Mucosa of rectum (tissue), 2 donors: ENCODE measurements around the gene C17orf67.

ENCODE experiments used
- H3K27ac ChIP-seq, 2 donors: one replicate each; pipeline ENCODE4 v1.7.0; 2013; ENCODE audit warnings: inconsistent platforms in 2 of 2, low read depth in 2 of 2, low read length in 2 of 2
- H3K27me3 ChIP-seq, 2 donors: one replicate each; pipeline ENCODE4 v1.7.0; 2013; ENCODE audit warnings: low read length in 2 of 2; ENCODE audit not compliant: control insufficient read depth in 2 of 2, insufficient read depth in 2 of 2
- H3K36me3 ChIP-seq, 2 donors: one replicate each; pipeline ENCODE4 v1.7.0; 2013; ENCODE audit warnings: low read length in 2 of 2; ENCODE audit not compliant: control insufficient read depth in 2 of 2, insufficient read depth in 2 of 2
- H3K4me1 ChIP-seq, 2 donors: one replicate each; pipeline ENCODE4 v1.7.0; 2013; ENCODE audit warnings: low read length in 2 of 2, mild to moderate bottlenecking in 1 of 2; ENCODE audit not compliant: control insufficient read depth in 2 of 2, insufficient read depth in 2 of 2
- H3K4me3 ChIP-seq, 2 donors: one replicate each; pipeline ENCODE4 v1.7.0; 2013; ENCODE audit warnings: low read length in 2 of 2
- H3K9ac ChIP-seq, 2 donors: one replicate each; pipeline ENCODE4 v1.7.0; 2013; ENCODE audit warnings: low read length in 2 of 2, low read depth in 1 of 2, mild to moderate bottlenecking in 1 of 2
- H3K9me3 ChIP-seq, 2 donors: one replicate each; pipeline ENCODE4 v1.7.0; 2013; ENCODE audit warnings: low read length in 2 of 2; ENCODE audit not compliant: control insufficient read depth in 2 of 2
- donor health status: healthy.
- donor health status: Normal muscosa, but diverticular disease.

Gene C17orf67

DNA sequence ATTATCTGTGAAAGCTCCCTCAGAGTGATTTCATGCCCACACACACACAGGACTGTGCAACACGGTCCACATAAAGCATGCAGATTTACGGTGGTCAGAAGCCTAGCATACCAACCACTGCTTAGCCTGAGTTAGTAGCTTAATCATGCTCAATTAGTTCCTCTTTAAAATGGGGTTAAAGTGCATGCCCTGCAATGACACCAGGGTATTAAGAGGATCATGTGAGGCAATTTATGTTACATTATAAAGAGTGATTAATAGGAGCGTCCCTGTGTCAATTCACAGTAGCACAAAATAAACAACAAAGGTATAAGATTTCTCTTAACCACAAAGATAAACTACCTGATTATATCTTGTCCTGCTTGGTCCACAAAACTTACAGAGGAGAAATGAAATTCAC is 39.8 kb downstream of the C17orf67 start:
- no peak overlapping the region for H3K27ac ChIP-seq
- H3K36me3 ChIP-seq, result no peaks in the 10 kb centered on the region

GRCh38 chr17:56793531-56793930 is 40.2 kb downstream of the C17orf67 start:
- no peaks in the 10 kb centered on the region for H3K9me3 ChIP-seq
- no peak overlapping the region for H3K9ac ChIP-seq
- H3K4me3 ChIP-seq, result no peak overlapping the region
- H3K27me3 ChIP-seq, result no peaks in the 10 kb centered on the region
- H3K27ac ChIP-seq, result no peak overlapping the region
- no peaks in the 10 kb centered on the region for H3K4me1 ChIP-seq
- H3K36me3 ChIP-seq, result no peaks in the 10 kb centered on the region

More for the DNA sequence above, 39.8 kb downstream of the C17orf67 start:
- H3K4me1 ChIP-seq, result no peaks in the 10 kb centered on the region
- no peak overlapping the region for H3K9ac ChIP-seq
- H3K4me3 ChIP-seq, result no peak overlapping the region
- no peaks in the 10 kb centered on the region for H3K27me3 ChIP-seq
- H3K9me3 ChIP-seq, result no peaks in the 10 kb centered on the region

- Histone ChIP-seq H3K27me3 (no peaks in the 10 kb centered on the region), H3K36me3 (no peaks in the 10 kb centered on the region), H3K9ac (no peak overlapping the region), H3K4me3 (no peak overlapping the region), H3K9me3 (no peaks in the 10 kb centered on the region), H3K27ac (no peak overlapping the region), H3K4me1 (no peaks in the 10 kb centered on the region)
Measured at GRCh38 chr17:56792267-56792666, 41.5 kb downstream of the C17orf67 start.

GRCh38 chr17:56786989-56787482 is 46.7 kb downstream of the C17orf67 start:
- Histone ChIP-seq H3K4me3 (no peak overlapping the region), H3K27ac (no peak overlapping the region), H3K9ac (no peak overlapping the region), H3K4me1 (peaks cover 0 to 4% of the 10 kb centered on the region in 2 donors), H3K9me3 (no peaks in the 10 kb centered on the region), H3K27me3 (no peaks in the 10 kb centered on the region), H3K36me3 (no peaks in the 10 kb centered on the region)

DNA sequence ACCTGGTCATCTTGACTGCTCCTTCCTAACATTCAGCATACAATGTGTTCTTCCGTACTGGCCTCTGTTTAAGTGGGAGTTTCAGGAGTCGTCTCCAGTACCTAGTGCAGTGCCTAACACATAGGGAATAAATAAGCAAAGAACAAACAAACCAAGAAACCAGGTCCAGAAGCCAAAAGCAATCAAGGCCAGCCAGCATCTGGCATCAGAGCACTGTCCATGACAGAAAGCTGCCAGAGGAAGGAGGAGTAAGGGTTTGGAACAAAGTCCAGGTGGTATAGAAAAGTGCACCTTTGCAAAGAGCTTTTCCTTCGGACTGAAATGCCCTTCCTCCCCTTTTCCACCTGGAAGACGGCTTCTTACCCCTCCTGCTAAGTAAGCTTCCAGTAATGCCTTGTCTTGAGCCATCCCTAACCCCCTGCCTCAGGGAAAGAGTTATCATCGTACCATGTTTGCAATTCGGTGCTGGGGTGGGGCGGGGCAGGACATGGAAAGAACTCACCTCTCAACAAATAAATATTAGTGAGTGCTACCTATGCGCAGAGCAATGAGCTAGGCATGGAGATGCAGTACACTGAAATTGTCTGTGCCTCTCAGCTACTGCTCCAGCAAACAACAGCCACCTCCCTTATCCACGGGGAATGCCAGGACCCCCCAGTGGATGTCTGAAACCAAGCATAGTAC is 47.6 kb downstream of the C17orf67 start:
- H3K9me3 ChIP-seq, result no peaks in the 10 kb centered on the region
- peaks cover 0 to 4% of the 10 kb centered on the region in 2 donors for H3K4me1 ChIP-seq
- no peak overlapping the region for H3K9ac ChIP-seq
- H3K27me3 ChIP-seq, result peaks cover 4 to 6% of the 10 kb centered on the region in 2 donors
- H3K4me3 ChIP-seq, result no peak overlapping the region
- no peaks in the 10 kb centered on the region for H3K36me3 ChIP-seq
- no peak overlapping the region for H3K27ac ChIP-seq

DNA sequence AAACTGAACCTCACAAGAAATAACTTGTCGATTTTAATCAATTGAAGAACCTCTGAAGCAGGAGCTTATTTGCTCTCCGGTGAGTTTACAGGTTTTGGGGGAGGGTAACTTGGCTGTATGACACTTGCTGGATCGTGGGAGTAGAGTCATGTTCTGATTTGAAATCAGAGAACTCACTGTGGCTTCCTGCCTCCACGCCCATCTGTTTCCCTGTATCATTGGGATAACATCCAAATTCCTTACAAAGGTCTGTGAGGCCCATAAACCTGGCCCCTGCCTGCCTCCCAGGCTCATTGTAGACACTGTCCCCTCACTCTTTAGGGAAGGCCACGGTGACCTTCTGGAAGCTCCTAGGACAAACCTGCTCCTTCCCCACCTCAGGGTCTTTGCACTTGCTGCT is 48.3 kb downstream of the C17orf67 start:
- Histone ChIP-seq H3K36me3 (no peaks in the 10 kb centered on the region), H3K4me1 (peaks cover 2 to 7% of the 10 kb centered on the region in 2 donors), H3K9me3 (no peaks in the 10 kb centered on the region), H3K4me3 (no peak overlapping the region), H3K9ac (no peak overlapping the region), H3K27ac (no peak overlapping the region), H3K27me3 (peaks cover 9 to 11% of the 10 kb centered on the region in 2 donors)

DNA sequence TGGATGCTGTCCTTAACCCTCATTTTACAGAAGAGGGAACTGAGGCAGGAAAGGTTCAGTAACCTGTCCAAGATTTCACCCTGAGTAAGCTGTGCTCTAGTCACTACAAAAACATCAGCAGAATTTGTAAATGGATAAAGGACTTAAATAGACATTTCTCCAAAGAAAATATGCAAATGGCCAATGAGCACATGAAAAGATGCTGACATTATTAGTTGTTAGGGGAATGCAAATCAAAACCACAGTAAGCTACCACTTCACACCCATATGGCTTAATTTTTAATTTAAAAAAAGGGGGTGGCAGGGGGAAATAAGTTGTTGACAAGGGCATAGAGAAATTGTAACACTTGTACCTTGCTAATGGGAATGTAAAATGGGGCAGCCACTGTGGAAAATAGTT is 51.4 kb downstream of the C17orf67 start:
- Histone ChIP-seq H3K9ac (no peak overlapping the region), H3K36me3 (no peaks in the 10 kb centered on the region), H3K27me3 (peaks cover 15 to 22% of the 10 kb centered on the region in 2 donors), H3K4me1 (peaks cover 6 to 8% of the 10 kb centered on the region in 2 donors), H3K9me3 (no peaks in the 10 kb centered on the region), H3K4me3 (no peak overlapping the region), H3K27ac (no peak overlapping the region)

GRCh38 chr17:56781906-56782305 is 51.8 kb downstream of the C17orf67 start:
- H3K9ac ChIP-seq, result no peak overlapping the region
- no peak overlapping the region for H3K27ac ChIP-seq
- no peak overlapping the region for H3K4me3 ChIP-seq
- H3K9me3 ChIP-seq, result no peaks in the 10 kb centered on the region
- H3K4me1 ChIP-seq, result peaks cover 6 to 8% of the 10 kb centered on the region in 2 donors
- no peaks in the 10 kb centered on the region for H3K36me3 ChIP-seq
- peaks cover 15 to 22% of the 10 kb centered on the region in 2 donors for H3K27me3 ChIP-seq

GRCh38 chr17:56779898-56780777 is 53.6 kb downstream of the C17orf67 start:
- H3K27me3 ChIP-seq, result peaks cover 15 to 22% of the 10 kb centered on the region in 2 donors
- H3K9me3 ChIP-seq, result no peaks in the 10 kb centered on the region
- H3K4me1 ChIP-seq, result peaks cover 3 to 6% of the 10 kb centered on the region in 2 donors
- peak overlapping the region; percentile 43 to 62 for H3K4me3 ChIP-seq
- H3K36me3 ChIP-seq, result no peaks in the 10 kb centered on the region
- no peak overlapping the region for H3K27ac ChIP-seq
- peak overlapping the region; percentile 4 to 44 for H3K9ac ChIP-seq

GRCh38 chr17:56779322-56779721 is 54.4 kb downstream of the C17orf67 start:
- H3K27ac ChIP-seq, result no peak overlapping the region
- H3K4me1 ChIP-seq, result peaks cover 3 to 6% of the 10 kb centered on the region in 2 donors
- H3K27me3 ChIP-seq, result peaks cover 17 to 22% of the 10 kb centered on the region in 2 donors
- H3K9me3 ChIP-seq, result no peaks in the 10 kb centered on the region
- no peaks in the 10 kb centered on the region for H3K36me3 ChIP-seq
- H3K9ac ChIP-seq, result no peak overlapping the region
- H3K4me3 ChIP-seq, result no peak overlapping the region
